ENCODE results near the gene FBXO2. TPM values are rescaled to one million over a fixed set of nuclear protein-coding genes. Genes with fewer than 3 reads are reported as not detected.

FBXO2 gene
- total RNA-seq, 1 donor from 2014 or later, result 0.61 TPM

GRCh38 chr1:11617314-11617713 is 36.9 kb downstream of the FBXO2 start:
- H3K4me1 Mint-ChIP-seq, result no peaks in the 10 kb centered on the region
- no peak for TF ChIP-seq CTCF (conservative IDR thresholded peaks at IDR 0.05)
- H3K4me3 Mint-ChIP-seq, result no peak overlapping the region
- no peaks in the 10 kb centered on the region for H3K36me3 Mint-ChIP-seq (ENCODE audit: low read depth)
- peaks cover 18% of the 10 kb centered on the region for H3K27me3 Mint-ChIP-seq (ENCODE audit: low read depth)
- no peak overlapping the region for H3K27ac Mint-ChIP-seq (ENCODE audit: unreplicated experiment)
- DNase-seq (ENCODE audit: low read depth, low spot score), result no peak
- no peaks in the 10 kb centered on the region for H3K9me3 Mint-ChIP-seq

GRCh38 chr1:11616766-11617165 is 37.5 kb downstream of the FBXO2 start:
- Mint-ChIP-seq H3K4me3 (no peak overlapping the region), H3K4me1 (no peaks in the 10 kb centered on the region), H3K27ac (ENCODE audit: unreplicated experiment) (no peak overlapping the region), H3K9me3 (no peaks in the 10 kb centered on the region), H3K36me3 (ENCODE audit: low read depth) (no peaks in the 10 kb centered on the region), H3K27me3 (ENCODE audit: low read depth) (peaks cover 16% of the 10 kb centered on the region)
- no peak for TF ChIP-seq CTCF (conservative IDR thresholded peaks at IDR 0.05)
- DNase-seq (ENCODE audit: low read depth, low spot score), result no peak

GRCh38 chr1:11615090-11615489 is 39.1 kb downstream of the FBXO2 start:
- Mint-ChIP-seq H3K27me3 (ENCODE audit: low read depth) (peaks cover 16% of the 10 kb centered on the region), H3K36me3 (ENCODE audit: low read depth) (no peaks in the 10 kb centered on the region), H3K4me1 (no peaks in the 10 kb centered on the region), H3K9me3 (no peaks in the 10 kb centered on the region), H3K27ac (ENCODE audit: unreplicated experiment) (no peak overlapping the region), H3K4me3 (no peak overlapping the region)
- DNase-seq (ENCODE audit: low read depth, low spot score), result no peak
- no peak for TF ChIP-seq CTCF (conservative IDR thresholded peaks at IDR 0.05)

GRCh38 chr1:11613347-11613746 is 40.9 kb downstream of the FBXO2 start:
- Mint-ChIP-seq H3K9me3 (no peaks in the 10 kb centered on the region), H3K27ac (ENCODE audit: unreplicated experiment) (no peak overlapping the region), H3K36me3 (ENCODE audit: low read depth) (no peaks in the 10 kb centered on the region), H3K4me1 (no peaks in the 10 kb centered on the region), H3K27me3 (ENCODE audit: low read depth) (peaks cover 12% of the 10 kb centered on the region), H3K4me3 (no peak overlapping the region)
- no peak for TF ChIP-seq CTCF (conservative IDR thresholded peaks at IDR 0.05)
- DNase-seq (ENCODE audit: low read depth, low spot score), result no peak

- Mint-ChIP-seq H3K27me3 (ENCODE audit: low read depth) (peaks cover 9% of the 10 kb centered on the region), H3K4me3 (no peak overlapping the region), H3K4me1 (no peaks in the 10 kb centered on the region), H3K36me3 (ENCODE audit: low read depth) (no peaks in the 10 kb centered on the region), H3K27ac (ENCODE audit: unreplicated experiment) (no peak overlapping the region), H3K9me3 (peaks cover 3% of the 10 kb centered on the region)
- no peak for DNase-seq (ENCODE audit: low read depth, low spot score)
- TF ChIP-seq CTCF (conservative IDR thresholded peaks at IDR 0.05), result no peak
Observed at GRCh38 chr1:11611638-11612327, 42.4 kb downstream of the FBXO2 start.

Measured in neural crest cell (in vitro differentiated cells).